NCI-H2107 (cell line): ENCODE measurements around the gene SIRPG.
"Not testable (repeated sequence)": the region's sequence is repeated elsewhere in the genome, so short reads cannot be mapped to it uniquely, and the experiment has no call there.

Experiments used
- DNase-seq: peaks from one replicate; lab custom pipeline; 2025; lab: John Stamatoyannopoulos, UW

Gene SIRPG

DNA sequence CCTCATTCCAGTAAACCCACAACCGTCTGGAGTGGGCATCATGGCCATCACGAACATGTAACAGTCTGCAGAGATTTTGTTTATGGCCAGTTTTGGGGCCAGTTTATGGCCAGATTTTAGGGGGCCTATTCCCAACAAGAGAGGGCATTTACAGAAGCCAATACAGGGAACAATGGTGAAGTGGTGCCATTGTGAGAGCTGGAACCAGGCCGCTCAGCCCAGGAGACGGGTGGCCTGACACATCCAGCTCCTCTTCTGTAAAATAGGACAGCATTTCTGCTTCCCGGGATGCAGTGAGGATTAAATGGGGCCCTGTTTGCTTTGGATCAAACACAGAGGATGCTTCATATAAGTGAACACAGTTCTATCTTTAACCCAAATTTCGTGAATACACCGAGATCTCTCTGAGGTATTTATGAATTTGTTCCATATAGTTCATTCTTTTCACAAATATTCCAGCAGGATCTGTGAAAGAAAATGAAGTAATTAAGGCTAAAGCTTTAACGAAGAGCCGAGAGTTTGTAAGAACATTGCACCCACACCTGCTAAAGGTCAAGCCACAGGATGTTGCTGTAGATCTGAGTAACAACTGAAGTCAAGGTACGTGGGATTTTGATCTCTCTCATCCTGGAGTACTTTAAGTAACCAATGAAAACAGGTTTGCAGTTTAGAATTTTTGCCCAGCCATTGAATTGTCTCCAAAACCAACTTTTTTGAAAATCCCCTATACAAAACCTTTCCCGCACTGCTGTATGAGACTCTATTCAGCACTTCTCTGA, 14.5 kb upstream of the SIRPG start:
- no peak for DNase-seq

- no peak for DNase-seq
Measured at GRCh38 chr20:1669304-1669703, 11.7 kb upstream of the SIRPG start.

- DNase-seq = no peak
Measured at GRCh38 chr20:1667502-1668085, 10.0 kb upstream of the SIRPG start.

GRCh38 chr20:1666802-1667201, 9.2 kb upstream of the SIRPG start:
- no peak for DNase-seq

DNA sequence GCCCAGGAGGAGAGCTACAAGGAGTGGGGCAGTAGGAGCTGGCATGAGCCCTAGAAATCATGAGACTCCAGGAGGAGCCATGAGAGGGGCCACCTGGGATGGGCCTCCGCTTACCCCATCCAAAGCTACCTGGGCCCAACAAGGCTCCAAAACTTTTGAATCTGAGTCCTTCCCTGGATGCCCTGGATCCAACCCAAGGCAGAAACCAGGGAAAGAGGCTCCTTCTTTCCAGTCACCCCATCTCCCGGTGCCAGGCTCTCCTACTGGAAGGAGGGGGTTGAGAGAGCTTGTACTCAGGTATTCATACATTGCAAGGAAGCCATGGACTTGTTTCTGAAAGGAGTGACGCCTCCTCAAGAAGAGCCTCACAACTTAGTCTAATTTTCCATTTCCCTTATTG, 7.8 kb upstream of the SIRPG start:
- no peak for DNase-seq

DNA sequence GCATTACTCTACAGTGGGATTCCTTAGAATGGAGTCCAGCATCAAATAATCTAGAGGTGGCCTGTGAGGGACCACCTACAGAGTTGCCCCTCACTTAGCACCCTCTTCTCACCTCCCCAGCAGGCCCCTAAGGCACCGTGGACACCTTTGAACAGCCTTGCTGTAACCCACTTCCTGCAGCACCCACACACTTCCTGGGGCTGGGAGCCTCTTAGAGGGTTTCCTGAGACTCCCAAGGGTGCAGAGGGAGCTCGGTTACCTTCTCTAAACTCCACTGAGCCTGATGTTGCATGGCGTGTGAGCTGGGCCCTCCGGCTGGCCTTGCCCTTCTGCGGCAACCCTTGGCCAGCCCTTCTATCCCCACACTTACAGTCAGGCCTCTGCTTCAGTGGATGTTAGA, 7.3 kb upstream of the SIRPG start:
- no peak for DNase-seq

DNA sequence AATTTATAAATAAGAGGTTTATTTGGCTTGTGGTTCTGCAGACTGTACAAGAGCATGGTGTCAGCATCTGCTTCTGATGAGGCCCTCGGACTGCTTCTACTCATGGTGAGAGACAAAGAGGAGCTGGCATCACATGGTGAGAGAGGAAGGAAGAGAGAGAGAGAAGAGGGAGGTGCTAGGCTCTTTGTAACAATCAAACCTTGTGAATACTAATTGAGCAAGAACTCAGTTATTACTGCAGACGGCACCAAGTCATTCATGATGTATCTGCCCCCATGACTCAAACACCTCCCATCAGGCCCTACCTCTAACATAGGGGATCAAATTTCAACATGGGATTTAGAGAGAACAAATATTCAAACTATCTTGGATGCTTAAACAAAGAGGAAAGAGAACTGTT, 6.3 kb upstream of the SIRPG start:
- DNase-seq = no peak

DNA sequence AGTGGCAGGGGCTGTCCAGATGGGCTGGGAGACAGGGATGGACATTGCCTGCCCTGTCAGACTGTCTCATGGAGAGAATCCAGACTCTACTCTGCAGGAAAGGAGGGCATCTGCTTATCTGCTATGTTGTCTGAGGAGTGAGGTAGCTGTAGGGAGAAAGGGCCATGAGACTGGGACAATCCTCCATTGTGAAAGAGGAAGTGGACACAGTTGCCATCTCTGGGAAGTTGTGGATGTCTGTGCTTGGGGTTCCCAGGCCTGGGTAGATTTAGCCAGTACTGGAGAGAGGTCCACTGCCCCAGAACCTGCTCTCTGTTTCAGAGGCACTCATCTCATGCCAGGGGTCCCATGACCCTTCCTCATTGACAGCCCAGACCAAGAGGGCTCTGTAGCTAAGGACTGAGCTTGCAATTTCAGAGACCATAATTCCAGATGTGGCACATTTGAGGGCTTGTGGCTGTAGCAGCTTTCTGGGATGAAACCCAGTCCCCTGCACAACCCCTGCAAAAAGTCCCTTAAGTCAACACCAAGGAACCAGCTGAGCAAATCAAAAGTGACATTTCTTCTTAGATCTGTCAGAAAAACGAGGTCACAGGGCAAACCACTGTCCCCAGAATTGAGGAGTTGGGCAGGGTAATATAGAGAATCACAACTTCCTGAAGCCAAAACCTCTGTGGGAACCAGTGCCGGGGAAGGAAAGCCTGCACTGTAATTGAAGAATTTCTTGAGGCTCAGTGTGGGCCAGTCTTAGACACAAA, 4.1 kb upstream of the SIRPG start:
- DNase-seq = no peak

DNA sequence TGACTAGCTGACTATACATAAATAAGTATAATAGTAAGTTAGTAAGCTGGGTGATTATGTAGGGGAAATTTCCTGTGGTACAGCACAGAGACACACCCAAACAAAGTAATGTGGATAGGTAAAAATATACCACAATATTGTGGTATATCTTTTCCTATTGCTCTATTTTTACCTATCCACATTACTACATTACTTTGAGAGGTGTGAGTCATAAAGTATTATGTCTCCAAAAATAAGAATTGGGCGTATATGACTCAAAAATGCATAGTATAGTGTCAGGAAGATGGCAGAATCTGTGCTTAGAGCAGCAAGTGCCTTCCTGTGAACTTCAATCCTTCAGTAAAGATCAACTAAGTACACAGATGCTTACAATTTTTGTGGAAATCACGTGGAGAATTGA, 2.7 kb upstream of the SIRPG start:
- no peak for DNase-seq

DNA sequence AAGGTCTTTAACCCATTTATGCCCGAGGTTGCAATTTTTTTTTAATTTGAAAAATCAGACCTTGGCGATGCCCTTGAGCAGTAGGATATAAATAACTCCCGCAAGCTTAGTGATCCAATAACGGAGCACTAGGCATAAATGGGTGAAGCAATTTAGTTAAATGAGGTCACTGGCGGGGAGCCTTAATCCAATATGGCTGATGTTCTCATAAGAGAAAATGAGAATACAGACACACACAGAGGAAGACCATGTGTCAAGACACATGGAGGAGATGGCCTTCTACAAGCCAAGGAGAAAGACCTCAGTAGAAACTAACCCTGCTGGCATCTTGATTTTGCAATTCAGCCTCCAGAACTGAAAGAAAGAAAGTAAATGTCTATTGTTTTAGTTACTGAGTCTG, 735 bp downstream of the SIRPG start:
- DNase-seq = no peak

DNA sequence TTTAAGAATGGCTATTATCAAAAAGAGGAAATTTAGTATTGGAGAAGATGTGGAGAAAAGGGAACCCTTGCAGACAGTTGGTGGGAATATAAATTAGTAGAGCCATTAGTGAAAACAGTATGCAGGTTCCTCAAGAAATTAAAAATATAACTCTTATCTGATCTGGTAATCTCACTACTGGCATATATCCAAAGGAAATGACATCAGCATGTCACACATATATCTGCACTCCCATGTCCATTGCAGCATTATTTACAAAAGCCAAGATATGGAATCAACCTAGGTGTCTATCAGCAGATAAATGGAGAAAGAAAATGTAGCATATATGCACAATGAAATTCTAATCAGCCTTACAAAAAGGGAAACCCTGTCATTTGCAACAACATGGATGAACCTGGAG, 2.6 kb downstream of the SIRPG start:
- DNase-seq = no peak

GRCh38 chr20:1652960-1653359, 4.6 kb downstream of the SIRPG start:
- no peak for DNase-seq

DNA sequence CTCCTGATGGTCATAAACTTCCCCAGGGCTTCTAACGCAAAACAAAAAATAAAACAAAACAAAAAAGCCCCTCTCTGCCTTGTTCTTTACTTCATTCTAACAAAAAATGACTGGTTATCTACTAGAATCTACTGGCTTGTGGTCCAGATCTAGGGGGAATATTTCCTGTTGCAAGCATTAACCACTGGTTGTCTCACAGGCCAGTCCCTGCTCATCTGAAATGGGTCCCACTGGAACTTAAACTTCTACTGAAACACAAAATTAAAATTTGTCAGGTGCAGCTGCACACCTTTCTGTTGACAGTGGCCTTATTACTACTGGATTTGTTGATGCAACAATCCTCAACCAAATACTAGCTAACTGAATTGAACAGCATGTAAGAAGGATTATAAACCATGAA, 5.5 kb downstream of the SIRPG start:
- DNase-seq = no peak

- DNase-seq = no peak
Measured at GRCh38 chr20:1651268-1652058, 6.1 kb downstream of the SIRPG start.

- DNase-seq = no peak
Measured at GRCh38 chr20:1648101-1648500, 9.5 kb downstream of the SIRPG start.

GRCh38 chr20:1646975-1647431, 10.6 kb downstream of the SIRPG start:
- no peak for DNase-seq

- no peak for DNase-seq
Measured at GRCh38 chr20:1644101-1644962, 13.2 kb downstream of the SIRPG start.

GRCh38 chr20:1638643-1639042, 18.9 kb downstream of the SIRPG start:
- not testable (repeated sequence) for DNase-seq

DNA sequence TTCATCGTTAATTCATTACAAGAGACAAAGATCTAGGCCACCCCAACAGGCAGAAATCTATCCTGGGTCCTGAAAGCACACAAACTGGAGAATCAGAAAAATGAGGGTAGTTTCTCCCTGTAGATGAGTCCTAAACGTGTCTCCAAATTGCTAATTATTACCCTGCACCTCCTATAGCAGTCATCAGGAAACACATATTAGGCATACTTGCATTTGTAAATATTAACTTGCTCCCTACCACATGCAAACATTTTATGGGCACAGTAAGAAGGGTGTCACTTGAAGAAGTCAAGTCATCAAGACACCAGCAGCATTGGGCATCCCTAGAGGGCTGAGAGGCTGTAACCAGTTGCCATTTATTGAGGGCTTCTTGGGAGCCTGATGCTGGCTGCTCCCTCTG, 19.8 kb downstream of the SIRPG start:
- DNase-seq = no peak

- DNase-seq = no peak
Measured at GRCh38 chr20:1637226-1637625, 20.4 kb downstream of the SIRPG start.

GRCh38 chr20:1636621-1637020, 21.0 kb downstream of the SIRPG start:
- no peak for DNase-seq
